Anterior cingulate cortex (tissue), 58 donors: Measurements from ENCODE around the gene PHLPP1.

ENCODE experiments used
- DNase-seq, 58 donors: peaks; one replicate each; lab custom pipeline; 2025; lab: John Stamatoyannopoulos, UW

The PHLPP1 gene

DNA sequence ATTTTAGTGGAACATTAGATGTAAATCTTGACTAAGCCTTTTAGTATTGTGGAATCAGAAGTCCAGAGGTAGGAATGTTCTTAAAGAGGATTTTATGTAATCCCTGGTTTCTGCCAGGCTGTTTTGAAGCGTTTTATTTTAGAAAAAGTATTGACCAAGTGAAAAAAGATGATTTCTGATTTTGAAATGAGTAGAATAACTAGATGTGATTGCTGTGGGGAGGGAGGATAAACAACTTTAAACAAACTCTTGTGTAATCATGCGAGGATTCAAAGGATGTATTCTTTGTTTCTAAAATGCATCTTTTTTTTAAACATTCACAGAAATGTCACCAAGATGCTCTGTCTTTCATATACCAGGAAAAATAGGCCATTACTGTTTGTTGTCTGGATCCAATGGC, 53.9 kb downstream of the PHLPP1 start:
- DNase-seq = no peak

DNA sequence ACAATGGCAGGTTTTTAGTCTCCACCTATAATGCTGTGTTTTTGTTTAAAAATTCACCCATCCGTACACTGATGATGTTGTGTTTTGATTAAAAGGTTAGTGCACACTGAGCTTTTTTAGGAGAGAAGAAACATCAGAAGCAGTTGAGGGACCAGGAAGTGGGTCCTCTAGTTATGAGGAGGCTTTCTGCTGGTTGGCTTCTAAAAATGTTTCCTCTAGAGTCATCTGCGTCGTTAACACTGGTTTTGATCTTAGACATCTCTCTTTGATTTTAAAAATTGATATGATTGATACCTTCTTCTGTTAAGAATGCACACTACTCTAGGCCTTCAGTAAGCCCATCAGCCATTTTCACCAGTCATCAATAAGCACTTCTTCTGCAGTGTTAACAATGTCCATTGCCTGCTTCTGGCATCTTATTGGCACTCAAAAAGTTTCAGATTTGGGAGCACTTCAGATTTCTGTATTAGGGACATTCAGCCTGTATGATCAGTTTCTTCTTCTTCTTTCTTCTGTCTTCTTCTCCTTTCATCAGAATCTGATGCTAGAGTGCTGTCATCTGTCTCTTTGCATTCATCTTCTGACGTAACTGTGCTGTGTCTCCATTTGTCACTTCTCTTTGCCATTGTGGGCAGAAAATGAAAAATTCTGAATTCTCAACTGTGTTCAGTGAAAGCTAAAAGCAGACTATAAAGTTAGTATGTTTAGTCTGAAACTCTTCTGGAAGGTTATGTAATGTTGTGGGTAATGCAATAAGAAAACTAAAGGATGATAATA, 56.3 kb downstream of the PHLPP1 start:
- DNase-seq = no peak

DNA sequence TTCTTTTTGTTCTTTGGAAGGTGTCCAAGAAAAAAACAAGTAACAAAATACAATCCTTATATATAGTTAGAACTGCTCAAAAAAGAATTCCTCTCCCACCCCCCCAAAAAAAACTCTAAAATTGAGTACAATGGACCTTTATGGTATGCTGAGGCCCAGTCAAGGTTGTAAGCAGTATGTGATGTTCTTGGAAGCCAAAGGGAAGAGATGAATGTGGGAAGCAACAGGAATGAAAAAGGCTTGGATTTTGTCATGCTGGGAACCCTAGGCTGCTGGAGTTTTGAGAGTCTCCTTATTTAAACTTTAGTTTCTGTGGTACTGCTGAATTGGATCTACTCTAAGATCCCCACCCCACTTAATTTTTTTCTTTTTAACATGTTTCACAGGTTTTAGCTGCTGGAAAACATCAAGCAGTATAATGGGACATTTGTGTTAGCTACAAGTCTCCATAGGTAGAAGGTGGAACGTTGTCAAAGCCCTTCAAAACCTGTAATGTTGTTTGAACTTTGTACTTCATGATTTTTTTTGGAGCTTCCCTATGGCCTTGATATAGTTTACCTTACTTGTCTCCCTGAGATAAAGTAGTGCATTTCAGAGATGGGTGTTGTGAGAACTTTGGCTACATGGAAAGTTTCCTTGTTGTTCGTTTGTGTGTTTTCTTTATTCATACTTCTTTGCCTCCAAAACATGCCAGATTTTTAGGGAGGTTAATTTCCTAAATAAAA, 57.7 kb downstream of the PHLPP1 start:
- DNase-seq = no peak

DNA sequence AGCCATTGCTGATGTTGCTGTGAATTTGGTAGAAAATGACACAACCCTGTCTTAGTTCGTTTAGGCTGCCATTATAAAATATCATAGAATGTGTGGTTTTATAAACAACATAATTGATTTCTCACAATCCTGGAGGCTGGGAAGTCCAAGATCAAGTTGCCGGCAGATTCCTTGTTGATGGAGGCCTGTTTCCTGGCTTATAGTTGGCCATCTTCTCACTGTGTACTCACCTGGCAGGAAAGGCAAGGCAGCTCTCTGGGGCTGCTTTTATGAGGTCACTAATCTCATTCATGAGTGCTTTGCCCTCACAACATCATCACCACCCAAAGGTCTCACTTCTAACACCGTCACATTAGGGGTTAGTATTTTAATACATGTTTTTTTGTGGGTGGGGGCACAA, 58.4 kb downstream of the PHLPP1 start:
- no peak for DNase-seq

- DNase-seq = no peak
Measured at GRCh38 chr18:62776024-62776570, 60.8 kb downstream of the PHLPP1 start.

GRCh38 chr18:62777814-62778213, 62.5 kb downstream of the PHLPP1 start:
- DNase-seq = no peak

DNA sequence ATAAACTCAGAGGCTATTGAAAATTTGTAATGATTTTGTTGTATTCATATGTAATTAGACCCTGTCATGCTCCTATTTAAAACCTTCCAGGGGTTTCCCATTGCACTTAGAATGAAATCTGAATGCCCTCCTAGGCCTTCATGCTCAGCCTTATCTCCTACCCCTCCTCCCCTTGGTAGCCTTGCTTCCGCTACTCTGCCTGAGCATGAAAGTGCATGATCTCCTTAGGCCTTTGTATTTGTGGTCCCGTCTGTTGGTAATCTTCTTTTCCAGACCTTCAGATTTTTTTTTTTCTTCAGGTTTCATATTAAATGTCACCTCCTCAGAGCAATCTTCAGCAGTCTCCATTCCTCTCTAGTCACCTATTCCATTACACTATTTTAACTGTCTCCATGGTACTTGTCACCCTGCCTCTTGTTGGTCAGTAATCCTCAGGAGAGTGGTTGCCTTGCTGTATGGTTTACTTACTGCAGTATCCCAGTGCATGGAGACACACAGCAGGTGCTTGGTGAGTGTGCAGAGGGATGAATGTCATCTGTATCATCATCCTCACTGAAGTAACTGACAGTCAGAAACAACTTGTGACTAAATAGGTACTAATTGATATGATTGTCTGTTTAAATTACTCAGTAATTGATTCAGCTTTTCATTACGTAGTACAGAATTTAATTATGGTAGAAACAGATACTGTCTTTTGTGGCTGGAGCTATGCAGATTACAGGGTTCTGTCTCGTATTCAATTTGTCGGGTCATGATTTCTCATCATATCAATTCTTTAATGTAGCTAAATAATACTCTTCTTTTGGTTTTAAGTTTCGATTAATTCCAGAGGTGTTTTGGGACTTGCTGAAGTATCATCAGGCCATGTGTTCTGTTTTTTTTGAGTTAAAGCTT, 63.9 kb downstream of the PHLPP1 start:
- DNase-seq = no peak

DNA sequence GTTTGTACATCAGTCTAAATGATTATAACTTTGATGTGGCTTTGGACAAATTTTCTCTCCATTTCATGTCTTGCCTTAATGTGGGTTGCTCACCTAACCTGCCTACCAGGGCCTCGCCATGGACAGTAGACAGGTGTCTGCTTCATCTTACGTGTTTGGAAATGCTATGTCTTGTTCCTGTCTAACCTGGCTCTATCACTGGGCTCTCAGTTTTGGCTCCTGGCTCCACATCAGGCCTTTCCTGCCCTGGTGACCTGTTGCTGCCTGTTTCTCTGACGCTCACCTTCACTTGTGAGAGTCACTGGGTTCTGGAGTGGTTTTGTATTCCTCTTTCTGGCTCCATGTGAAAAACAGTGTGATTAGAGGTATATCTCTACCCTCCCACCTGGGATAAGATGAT, 65.9 kb downstream of the PHLPP1 start:
- DNase-seq = no peak

- DNase-seq = no peak
Measured at GRCh38 chr18:62781893-62782292, 66.6 kb downstream of the PHLPP1 start.

DNA sequence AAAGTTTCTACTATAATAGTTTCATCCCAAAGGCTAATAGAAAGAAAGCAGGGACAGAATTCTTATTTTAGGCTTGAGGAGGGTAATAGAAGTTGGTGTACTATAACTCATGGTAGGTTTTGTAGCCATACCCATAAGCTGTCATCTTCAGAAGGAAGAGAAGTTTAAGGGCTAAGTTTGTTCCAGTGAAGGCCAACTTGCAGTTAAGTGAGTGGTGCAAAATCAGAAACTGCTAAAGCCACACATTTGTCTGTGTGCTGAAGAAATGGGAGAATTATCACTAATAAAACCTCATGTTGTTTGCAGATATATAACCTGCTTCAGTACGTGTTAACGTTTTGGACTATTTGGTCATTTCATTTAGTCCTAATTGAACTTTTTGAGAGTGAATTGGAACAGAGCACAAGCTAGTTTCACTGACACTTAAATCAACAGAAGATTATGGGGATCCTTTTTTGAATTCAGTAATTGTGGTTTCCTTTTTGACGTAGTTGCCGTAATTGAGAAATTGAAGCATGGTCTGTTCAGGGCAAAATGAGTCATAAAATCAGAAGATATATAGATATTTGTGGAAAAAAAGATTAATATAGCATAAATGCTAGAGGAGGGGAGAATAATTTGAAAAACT, 69.1 kb downstream of the PHLPP1 start:
- no peak for DNase-seq

DNA sequence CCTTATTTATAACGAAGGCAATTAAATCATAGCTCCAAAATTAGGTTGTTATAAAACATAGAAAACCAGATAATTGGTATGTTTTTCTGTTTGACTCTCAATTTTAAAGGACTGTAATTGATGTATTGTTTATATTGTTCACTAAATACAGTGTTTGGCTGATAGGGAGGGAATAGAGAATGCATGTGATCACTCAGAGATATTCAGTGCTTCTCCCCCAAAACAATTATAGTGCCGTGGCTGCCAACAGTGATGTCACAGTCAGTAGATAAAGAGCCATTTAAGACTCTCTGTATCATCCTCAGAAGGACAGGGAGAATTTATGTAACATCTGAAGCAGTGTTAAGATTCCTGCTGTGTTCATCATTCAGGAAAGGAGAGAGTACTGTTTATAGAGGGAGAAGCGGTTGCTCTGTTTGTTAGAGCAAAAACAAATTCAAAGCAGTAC, 69.6 kb downstream of the PHLPP1 start:
- DNase-seq = peak in 34 of 58 donors; percentile 3 to 78 (median 33)

DNA sequence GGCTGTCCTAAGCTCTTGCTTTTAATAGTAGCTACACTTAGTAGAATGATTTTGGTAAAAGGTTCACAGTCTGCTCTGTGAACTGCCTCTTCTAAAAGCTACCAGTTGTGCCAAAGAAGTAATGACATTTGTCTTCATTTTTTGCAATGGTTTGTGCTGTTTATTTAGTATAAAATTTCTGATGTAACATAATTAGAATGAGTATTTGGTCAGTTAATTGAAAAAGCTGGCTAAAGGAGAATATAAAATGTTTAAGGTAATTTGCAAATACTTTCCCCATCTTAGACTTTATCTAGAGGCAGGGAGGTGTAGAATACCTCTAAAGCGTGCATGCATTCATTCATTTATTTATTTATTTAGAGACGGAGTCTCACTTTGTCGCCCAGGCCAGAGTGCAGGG, 71.3 kb downstream of the PHLPP1 start:
- no peak for DNase-seq

GRCh38 chr18:62788111-62788510, 72.8 kb downstream of the PHLPP1 start:
- no peak for DNase-seq

DNA sequence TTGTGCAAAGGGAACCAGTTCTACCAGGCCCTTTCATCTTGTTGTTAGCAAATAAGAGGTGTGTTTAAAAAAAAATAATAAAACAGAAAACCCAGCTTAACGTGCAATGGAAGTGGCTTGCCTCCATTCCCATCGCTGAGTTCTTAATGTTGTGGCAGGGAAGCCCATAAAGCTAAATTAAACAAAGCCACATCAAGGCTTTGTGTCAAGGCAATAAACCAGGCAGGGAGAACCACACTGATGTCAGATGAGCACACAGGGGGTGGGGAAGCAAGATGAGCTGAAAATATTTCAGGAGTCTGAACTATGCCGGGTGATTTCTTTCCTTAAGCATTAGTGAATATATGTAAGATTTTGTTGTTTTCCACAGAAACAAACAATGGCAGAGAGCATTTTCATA, 73.5 kb downstream of the PHLPP1 start:
- no peak for DNase-seq

GRCh38 chr18:62790871-62791772, 75.8 kb downstream of the PHLPP1 start:
- DNase-seq = peak in 17 of 58 donors; percentile 2 to 59 (median 29)

DNA sequence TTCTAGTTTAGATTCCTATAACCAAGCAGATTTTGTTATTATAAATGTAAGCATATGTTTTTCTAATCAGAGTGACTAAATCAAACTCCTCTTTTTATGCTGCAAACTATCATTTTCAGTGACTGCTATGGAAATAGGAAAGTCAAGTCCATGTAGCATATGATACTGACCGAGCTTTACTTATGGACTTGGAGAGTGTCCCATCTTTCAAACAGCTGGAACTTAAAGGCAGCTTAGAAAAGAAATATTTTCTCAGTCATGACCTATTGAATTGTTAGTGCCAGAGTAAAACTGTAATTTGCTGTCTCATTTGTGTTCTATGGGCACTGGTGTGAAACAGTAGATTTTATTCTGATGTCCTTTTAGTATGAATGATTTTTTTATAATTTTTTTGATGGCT, 76.7 kb downstream of the PHLPP1 start:
- no peak for DNase-seq

GRCh38 chr18:62795813-62796212, 80.5 kb downstream of the PHLPP1 start:
- DNase-seq = no peak

GRCh38 chr18:62796216-62796621, 80.9 kb downstream of the PHLPP1 start:
- no peak for DNase-seq

DNA sequence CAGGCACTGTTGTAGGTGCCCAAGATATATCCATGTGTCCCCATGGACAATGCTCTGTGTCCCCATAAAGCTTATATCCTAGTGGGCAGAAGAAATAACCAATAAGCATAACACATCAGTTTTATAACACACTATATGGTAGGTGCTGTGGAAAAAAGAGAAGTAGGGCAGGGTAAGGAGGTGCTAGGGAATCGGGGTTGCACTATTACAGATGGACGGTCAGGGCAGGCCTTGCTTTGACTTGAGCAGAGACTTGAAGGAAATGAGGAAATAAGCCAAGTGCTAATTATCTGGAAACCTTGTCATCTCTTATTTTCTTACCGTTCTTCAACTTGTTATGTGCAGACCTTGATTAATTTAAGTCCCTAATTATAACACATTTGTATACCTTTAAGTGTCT, 82.0 kb downstream of the PHLPP1 start:
- no peak for DNase-seq
